Measurements from ENCODE around the gene THSD4. TPM values are rescaled to one million over a fixed set of nuclear protein-coding genes. Genes with fewer than 3 reads are reported as not detected.
"Not testable (repeated sequence)": the region's sequence is repeated elsewhere in the genome, so short reads cannot be mapped to it uniquely, and the experiment has no call there.

The THSD4 gene
- total RNA-seq, 2 experiments from 2014 or later: not detected

- ChIA-PET POLR2A (no interaction called here), CTCF (no interaction called here)
Observed at GRCh38 chr15:71359246-71359645, 244.0 kb downstream of the THSD4 start.

- CTCF ChIA-PET: interaction anchor here (0.6 to 0.7 kb wide), 2 partner anchors 48 to 92 kb away, joined by 3 to 4 read pairs; no protein-coding TSS in a partner anchor
- POLR2A ChIA-PET: no interaction called here
Observed at GRCh38 chr15:71362556-71362955, 247.3 kb downstream of the THSD4 start.

DNA sequence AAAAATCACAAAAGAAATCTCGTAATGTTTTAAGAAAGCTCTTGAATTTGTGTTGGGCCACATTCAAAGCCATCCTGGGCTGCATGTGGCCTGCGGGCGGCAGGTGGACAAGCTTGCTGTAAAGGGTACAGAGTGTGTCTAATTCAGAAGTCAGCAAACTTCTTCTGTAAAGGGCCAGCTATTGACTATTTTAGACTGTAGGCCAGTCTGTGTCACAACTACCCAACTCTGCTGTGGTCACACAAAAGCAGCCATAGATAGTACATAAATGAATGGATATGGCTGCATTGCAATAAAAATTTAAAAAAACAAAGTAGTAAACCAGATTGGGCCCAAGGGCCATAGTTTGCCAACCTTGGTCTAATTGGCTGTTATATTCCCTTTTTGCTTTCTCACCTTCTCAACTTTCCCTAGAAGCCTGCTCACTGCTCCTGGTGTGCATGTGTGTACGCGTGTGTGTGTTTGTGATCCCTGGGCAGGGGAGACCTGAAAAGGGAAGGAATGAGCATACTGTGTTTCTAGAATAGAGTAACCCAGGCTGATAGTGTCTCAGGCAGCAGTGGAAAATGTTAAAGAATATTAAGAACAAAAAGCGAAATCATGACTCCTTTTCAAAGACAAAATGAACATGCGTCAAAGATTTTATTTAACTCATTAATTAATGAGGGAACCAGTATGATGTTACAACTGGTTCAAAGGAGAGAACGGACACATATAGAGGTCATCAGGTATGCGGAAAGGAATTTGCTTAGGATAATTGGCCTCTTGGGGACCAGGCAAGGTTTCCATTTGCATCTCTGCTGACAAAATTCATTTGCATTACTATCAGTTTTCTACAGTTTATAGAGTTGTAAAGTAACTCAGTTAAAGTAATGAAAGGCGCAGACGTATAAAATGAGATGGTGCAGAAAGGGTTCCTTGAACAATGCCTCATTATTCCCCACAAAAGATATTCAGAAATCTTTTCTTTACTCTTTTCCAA lies 248.0 kb downstream of the THSD4 start:
- ChIA-PET CTCF (interaction anchor here (0.6 to 0.7 kb wide), 2 partner anchors 47 to 91 kb away, joined by 3 to 4 read pairs; no protein-coding TSS in a partner anchor), POLR2A (no interaction called here)

DNA sequence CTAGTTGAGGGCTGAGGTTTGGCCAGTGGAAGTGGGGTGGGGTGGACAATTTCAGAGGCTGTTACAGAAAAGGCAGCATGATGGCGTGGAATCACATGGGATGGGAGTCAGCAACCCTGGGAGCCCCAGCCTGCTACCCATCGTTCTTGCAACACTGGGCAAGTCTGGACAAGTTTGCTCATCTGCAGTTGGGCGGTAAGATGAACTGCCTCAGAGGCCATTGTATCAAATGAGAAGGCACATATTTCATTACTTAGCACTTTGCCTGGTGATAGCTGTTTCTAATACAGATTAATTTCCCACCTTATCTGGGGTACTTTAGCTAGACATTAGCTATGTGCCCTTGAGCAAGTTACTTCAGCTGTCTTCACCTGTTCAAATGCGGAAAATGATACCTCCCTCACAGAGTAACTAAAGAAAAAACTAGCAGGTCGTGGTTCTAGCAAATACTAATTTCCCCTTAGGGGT lies 248.9 kb downstream of the THSD4 start:
- POLR2A ChIA-PET: no interaction called here
- CTCF ChIA-PET: no interaction called here

GRCh38 chr15:71366522-71366921 lies 251.3 kb downstream of the THSD4 start:
- POLR2A ChIA-PET: no interaction called here

DNA sequence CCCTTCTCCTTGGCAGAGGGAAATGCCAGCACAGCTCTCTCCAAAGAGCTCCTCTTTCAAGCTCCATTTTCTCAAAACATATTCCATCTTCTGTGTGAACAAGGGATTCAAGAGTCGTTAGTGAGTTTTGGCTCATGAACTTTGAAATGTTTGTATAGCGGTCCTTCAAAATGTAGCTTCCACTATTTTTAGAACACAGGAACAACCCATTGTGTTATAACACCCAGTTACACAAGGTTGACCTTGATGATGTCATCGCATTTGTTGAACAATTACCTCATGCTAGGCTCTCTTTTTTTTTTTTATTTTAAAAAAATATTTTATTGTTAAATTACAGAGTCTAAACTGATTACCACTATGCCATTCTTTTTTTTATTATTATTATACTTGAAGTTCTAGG lies 251.7 kb downstream of the THSD4 start:
- POLR2A ChIA-PET: no interaction called here

More at GRCh38 chr15:71366522-71366921, 251.3 kb downstream of the THSD4 start:
- CTCF ChIA-PET: no interaction called here

GRCh38 chr15:71367737-71368136 lies 252.5 kb downstream of the THSD4 start:
- POLR2A ChIA-PET, CTCF ChIA-PET: not testable (repeated sequence)

More for the DNA sequence above, 251.7 kb downstream of the THSD4 start:
- CTCF ChIA-PET: no interaction called here

DNA sequence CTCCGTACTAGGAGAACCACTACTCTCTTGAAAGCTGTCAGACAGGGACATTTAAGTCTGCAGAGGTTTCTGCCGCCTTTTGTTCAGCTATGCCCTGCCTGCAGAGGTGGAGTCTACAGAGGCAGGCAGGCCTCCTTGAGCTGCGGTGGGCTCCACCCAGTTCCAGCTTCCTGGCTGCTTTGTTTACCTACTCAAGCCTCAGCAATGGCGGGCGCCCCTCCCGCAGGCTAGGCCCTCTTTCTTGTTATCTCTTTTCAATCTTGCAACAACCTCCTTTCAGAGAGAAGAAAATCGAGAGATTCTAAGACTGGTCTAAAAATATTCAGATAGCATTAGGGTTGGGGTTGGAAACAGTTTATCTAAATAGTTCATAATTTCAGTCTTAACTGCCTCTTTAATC lies 257.5 kb downstream of the THSD4 start:
- CTCF ChIA-PET, POLR2A ChIA-PET: not testable (repeated sequence)

DNA sequence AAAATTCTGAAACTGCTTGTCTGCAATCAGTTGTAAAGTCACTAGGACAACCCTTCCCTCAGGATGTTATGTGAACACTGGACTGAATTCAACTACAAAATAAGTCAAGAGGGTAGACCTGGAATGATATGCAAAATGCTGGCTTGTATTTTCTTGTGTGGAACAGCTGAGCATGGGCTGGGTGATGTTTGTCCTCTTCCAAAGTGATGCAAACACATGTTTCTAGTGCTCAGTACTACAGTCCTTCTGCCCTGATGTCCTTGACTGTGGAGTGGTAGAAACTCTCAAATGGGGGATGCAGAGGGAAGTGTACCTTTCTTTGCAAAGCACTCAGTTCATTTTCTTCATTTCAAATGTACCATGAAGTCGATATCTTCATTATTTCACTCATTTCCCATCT lies 258.6 kb downstream of the THSD4 start:
- POLR2A ChIA-PET: no interaction called here

DNA sequence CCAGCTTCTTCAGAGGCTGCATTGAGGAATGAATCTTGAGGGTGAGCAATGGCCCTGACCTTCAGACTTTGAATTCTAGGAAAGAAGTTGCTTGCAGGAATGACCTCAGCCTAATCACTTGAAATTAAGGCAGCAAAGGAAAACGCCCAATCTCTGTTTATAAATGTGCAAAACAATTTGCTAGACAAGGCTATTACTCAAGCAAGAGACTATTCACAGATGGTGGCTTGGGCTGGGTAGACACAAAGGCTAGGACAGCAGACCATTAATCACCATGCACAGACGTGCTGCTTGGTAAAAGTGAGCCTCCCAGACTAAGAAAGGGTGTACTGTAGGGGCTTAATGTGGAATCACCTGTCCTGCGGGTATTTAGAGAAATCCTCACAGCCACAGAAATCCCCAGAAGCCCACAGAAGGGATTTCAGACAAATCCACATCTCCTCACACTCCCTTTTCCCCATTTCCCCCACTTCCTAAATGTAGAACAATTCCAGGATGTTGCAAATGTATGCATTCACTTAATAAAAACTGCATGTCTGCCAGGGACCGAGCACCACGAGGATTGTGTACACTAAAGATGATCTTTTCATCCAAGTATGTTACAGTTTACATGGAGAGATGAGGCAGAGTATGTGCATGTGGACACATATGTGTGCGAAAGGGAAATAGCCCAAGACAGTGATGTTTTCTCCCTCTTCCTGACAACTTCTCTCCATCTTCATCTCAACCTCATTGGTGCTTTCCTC lies 259.5 kb downstream of the THSD4 start:
- POLR2A ChIA-PET: no interaction called here
- CTCF ChIA-PET: no interaction called here

More for the DNA sequence above, 258.6 kb downstream of the THSD4 start:
- CTCF ChIA-PET: no interaction called here

- POLR2A ChIA-PET: no interaction called here
- CTCF ChIA-PET: no interaction called here
Observed at GRCh38 chr15:71375934-71376333, 260.7 kb downstream of the THSD4 start.

DNA sequence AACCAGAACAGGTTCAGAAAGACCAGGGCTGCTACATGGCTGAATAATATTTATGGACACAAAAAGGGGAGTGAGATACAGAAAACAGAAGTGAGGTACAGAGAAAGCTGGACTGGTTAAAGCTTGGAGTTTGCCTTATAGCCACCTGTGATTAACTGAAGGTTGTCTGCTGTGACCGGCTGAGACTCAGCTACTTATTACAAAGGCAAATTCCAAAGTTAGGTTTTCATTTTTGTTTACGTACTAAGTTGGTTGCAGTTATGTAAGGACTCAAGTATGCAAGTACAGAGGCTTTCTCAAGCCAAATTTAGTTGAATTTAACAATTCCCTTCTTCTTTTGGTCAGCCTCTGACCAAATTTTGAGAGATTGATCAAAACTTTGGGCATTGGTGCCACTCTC lies 264.6 kb downstream of the THSD4 start:
- POLR2A ChIA-PET: no interaction called here
- CTCF ChIA-PET: no interaction called here

GRCh38 chr15:71380345-71380744 lies 265.1 kb downstream of the THSD4 start:
- CTCF ChIA-PET: no interaction called here
- POLR2A ChIA-PET: no interaction called here

GRCh38 chr15:71384501-71384900 lies 269.2 kb downstream of the THSD4 start:
- CTCF ChIA-PET: interaction anchor here (1.0 kb wide), 1 partner anchor 9 kb away, joined by 3 read pairs; no protein-coding TSS in a partner anchor
- POLR2A ChIA-PET: no interaction called here

- ChIA-PET POLR2A (no interaction called here), CTCF (no interaction called here)
Observed at GRCh38 chr15:71385026-71385425, 269.8 kb downstream of the THSD4 start.

DNA sequence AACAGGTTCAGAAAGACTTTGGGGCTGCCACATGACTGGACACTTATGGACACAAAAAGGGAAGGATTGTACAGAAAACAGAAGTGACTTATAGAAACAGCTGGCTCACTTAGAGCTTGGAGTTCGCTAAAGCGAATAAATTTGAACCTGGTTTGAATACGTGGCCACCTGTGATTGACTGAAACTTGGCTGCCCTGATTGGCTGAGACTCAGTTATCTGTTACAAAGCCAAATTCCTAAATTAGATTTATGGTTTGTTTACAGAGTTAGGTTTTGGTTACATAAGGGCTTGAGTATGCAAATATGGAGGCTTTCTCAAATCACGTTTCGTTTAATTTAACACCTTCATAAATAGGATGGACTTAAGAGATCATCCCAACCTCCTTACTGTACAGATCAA lies 270.2 kb downstream of the THSD4 start:
- ChIA-PET POLR2A (no interaction called here), CTCF (no interaction called here)

DNA sequence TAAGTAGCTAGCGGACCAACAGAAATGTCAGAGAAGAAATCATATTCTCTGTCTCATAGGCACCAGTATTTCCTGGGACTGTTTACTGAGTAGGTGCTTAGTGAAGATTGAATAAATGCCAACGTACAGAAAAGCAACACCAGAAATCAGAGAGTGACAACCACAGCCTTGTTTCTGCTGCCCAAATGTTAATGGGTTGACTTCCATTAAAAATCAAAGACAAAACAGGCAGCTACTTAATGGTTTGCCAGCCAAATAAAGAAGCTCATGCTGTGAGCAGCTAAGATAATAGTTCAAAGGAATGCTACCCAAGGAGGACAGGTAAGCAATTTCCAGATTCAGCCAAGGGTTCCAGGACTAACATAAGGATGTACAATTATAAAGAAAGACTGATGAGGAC lies 270.7 kb downstream of the THSD4 start:
- ChIA-PET CTCF (interaction anchor here (0.7 to 1.1 kb wide), 2 partner anchors 13 to 58 kb away, joined by 3 read pairs; no protein-coding TSS in a partner anchor), POLR2A (no interaction called here)

DNA sequence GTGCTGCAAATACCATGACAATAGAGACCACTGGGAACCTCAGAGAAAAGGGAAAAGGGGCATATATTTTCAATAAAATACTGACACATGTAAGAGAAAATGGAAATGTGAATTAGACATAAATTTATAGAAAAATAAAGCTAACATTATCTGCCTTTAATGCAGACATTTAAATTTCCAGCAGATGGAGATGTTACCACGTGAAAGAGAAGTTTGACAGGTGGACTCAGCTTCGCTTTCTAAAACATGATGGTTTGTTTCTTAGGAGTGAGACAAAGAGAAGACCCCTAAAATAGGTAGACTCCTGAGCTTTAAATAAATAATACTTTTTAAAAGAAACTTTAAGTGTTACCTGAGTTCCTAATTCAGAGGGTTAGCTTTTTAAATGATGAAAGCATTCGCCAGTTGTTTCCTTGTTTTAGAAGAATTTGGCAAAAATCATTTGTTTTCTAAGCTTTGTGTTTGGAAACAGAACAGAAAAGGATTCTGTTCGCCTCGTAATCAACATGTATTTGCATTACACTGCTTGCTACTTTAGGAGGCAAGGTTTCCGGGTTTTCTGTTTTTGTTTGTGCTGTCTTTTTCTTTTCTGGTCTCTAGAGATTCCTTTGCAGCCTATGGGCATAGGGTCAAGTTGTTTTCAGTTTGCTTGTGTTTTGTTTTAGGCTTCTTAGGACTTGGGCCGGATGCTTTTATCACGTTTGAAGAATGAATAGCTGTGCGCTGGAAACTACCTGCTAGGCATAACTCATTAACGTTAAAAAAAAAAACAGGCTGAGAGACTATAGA lies 271.4 kb downstream of the THSD4 start:
- ChIA-PET POLR2A (no interaction called here), CTCF (interaction anchor here (0.7 to 1.1 kb wide), 2 partner anchors 12 to 58 kb away, joined by 3 read pairs; no protein-coding TSS in a partner anchor)

DNA sequence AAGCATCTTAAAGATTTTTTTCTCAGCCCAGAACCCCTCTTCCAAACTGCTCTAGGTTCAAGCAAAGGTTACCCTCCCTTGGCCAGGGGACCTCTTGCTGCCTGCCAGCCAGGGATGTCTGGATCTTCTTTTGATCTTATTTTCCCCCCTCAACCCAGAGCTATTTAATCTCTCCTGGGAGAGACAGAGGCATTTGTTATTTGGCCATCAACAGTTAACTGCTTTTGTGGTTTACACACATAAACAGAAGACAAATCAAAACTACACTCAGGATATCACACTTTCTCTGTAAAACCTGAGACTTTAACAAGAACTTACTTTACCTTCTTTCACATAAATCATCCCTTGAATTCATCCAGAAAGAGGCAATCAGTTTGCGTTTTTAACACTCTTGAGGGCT lies 272.5 kb downstream of the THSD4 start:
- POLR2A ChIA-PET: no interaction called here
- CTCF ChIA-PET: interaction anchor here (1.1 kb wide), 1 partner anchor 52 kb away, joined by 3 read pairs; no protein-coding TSS in a partner anchor

DNA sequence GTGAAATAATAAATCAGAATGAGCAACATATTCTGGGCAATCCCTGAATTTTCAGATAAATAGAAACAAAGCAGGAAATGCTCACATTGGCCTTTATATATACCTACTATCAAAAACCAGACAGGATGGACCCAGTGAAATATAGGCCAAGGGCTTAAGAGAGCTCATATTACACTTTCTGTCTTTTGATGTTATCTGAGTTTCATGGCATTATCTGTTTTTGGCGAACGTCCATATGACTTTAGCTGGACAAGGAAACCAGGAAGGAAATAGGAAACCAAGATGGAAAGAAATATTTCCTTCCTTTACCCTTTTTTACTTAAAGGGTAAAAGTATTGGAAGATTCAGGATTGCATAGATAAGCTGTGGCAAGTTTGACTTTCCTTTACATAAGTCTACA lies 274.8 kb downstream of the THSD4 start:
- ChIA-PET CTCF (no interaction called here), POLR2A (no interaction called here)

Measured in activated CD8-positive, alpha-beta memory T cell treated with anti-CD3 and anti-CD28 coated beads for 36 hours (primary cell).